ENCODE results near the gene MYO1C.
A peak's percentile ranks its signal among the peaks of the same experiment; 100 is the strongest.

The MYO1C gene

DNA sequence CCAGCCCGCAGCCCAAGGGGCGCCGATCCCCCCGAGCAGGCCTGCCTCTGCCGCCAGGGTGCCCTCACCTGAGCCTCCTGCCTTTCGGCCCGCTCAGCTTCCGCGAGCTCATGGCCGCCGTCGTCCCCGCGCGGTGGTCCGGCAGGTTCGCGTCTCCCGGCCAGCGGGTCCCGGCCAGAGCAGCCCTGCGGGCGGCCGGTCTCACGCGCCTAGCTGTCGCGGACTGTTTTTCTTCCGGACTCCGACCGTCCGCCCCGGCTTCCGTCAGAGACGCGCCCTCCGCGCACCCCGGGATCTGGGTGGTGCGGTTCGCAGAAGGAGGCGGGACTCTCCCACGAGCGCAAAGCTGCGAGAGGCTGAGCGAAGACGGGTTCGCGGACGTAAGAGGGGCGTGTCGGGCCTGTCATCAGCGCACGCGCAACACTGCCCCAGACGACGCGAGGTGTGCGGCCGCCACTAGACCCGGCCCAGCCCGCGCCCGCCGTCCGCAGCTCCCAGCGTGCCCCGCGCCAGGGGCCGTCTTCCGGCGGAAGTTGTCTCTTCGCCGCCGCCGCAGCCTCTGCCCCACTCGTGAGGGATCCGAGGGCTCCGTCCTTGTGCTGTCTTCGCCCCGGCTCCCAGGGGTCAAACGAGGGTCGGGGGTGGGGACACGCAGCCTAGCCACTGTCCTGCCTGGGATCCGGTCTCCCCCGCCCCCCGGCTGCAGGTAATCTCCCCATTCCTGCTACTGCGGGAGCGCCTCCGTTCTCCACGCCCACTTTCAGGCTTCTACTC is 24.1 kb upstream of the MYO1C start, which contains the start of gene INPP5K:
Gene INPP5K, minus strand, starts transcription at position 225 of the 774 bp plus-strand sequence. Its CDS starts 113 bp downstream, at position 112.
- TF ChIP-seq FOXM1 (IDR thresholded peaks at IDR 0.05; ENCODE audit: borderline replicate concordance) = no peak
- peak; percentile 94; the same call in 1 of the 2 replicates for TF ChIP-seq HDGF (IDR thresholded peaks at IDR 0.05; ENCODE audit: borderline replicate concordance)
- TF ChIP-seq ZNF384 (IDR thresholded peaks at IDR 0.05) = no peak
- no peak for TF ChIP-seq SP1 (IDR thresholded peaks at IDR 0.05)
- TF ChIP-seq ELF4 (IDR thresholded peaks at IDR 0.05) = no peak
- TF ChIP-seq, protein P1, sequence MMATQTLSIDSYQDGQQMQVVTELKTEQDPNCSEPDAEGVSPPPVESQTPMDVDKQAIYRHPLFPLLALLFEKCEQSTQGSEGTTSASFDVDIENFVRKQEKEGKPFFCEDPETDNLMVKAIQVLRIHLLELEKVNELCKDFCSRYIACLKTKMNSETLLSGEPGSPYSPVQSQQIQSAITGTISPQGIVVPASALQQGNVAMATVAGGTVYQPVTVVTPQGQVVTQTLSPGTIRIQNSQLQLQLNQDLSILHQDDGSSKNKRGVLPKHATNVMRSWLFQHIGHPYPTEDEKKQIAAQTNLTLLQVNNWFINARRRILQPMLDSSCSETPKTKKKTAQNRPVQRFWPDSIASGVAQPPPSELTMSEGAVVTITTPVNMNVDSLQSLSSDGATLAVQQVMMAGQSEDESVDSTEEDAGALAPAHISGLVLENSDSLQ (IDR thresholded peaks at IDR 0.05) = peak; percentile 62; the same call in 1 of the 2 replicates
- ChIA-PET CTCF (interaction anchor here (0.6 to 2.4 kb wide), 11 partner anchors 15 to 460 kb away, joined by 3 to 15 read pairs (median 3); no protein-coding TSS in a partner anchor), POLR2A (interaction anchor here (0.6 to 2.4 kb wide), 28 partner anchors 9 to 249 kb away, joined by 3 to 18 read pairs (median 3); partner anchors contain the start of genes CRK, MYO1C and SLC43A2)
- DNase-seq (ENCODE audit: extremely low spot score) = peak; percentile 99

DNA sequence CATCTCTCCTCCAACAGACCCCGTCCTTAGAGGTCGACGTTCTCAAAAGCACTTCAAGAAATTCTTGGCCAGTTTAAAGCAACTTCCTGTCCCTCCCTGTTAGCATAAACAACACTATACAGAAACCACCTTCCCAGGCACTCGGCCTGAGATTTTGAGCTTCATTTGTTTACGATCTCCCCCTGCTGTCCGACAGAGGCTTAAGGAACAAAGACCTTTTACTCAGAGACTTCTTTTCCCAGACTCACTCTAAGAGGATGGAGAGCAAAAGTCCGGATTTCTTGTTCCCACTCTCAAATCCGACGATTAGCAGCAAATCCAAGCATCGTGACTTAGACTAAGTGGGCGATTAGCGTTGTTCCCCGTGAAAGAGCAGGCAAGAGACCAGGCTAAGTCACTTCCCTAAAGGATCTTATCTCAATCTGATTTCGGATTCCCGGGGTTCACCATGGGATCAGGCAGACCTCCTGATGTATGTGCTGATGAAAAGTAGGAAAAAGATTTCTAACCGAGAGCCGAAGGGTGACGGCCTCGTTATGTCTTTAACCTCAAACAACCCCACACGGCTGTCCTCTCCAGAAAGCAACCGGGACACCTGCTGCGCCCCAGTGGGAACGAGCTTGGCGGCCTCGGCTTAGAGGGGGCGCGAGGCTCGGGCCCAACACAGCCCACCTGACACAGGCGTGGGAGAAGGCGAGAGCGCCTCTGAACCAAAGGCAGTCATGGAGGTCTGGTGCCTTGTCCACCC is 23.3 kb upstream of the MYO1C start:
- no peak for TF ChIP-seq BHLHE40 (IDR thresholded peaks at IDR 0.05; ENCODE audit: borderline replicate concordance)
- no peak for TF ChIP-seq SP1 (IDR thresholded peaks at IDR 0.05)
- no peak for TF ChIP-seq CTBP1 (IDR thresholded peaks at IDR 0.05; ENCODE audit: borderline replicate concordance)
- TF ChIP-seq SUZ12 (IDR thresholded peaks at IDR 0.05) = no peak
- no peak for TF ChIP-seq FOXK2 (IDR thresholded peaks at IDR 0.05)
- no peak for TF ChIP-seq FOXM1 (IDR thresholded peaks at IDR 0.05; ENCODE audit: borderline replicate concordance)
- no peak for TF ChIP-seq FOXA1 (IDR thresholded peaks at IDR 0.05)
- no peak for TF ChIP-seq HDGF (IDR thresholded peaks at IDR 0.05; ENCODE audit: borderline replicate concordance)
- TF ChIP-seq LEF1 (IDR thresholded peaks at IDR 0.05; ENCODE audit: borderline replicate concordance) = no peak
- no peak; the same call in 1 of the 2 replicates for TF ChIP-seq L3MBTL2 (conservative IDR thresholded peaks at IDR 0.05)
- no peak for TF ChIP-seq TARDBP (IDR thresholded peaks at IDR 0.05)
- TF ChIP-seq, protein P1 (IDR thresholded peaks at IDR 0.05) = no peak
- ChIA-PET CTCF (interaction anchor here (0.6 to 2.4 kb wide), 8 partner anchors 18 to 459 kb away, joined by 3 to 15 read pairs (median 3); no protein-coding TSS in a partner anchor), POLR2A (interaction anchor here (0.6 to 2.4 kb wide), 31 partner anchors 10 to 249 kb away, joined by 3 to 18 read pairs (median 3); partner anchors contain the start of genes CRK, MYO1C and SLC43A2)
- peak; percentile 58 for DNase-seq (ENCODE audit: extremely low spot score)

DNA sequence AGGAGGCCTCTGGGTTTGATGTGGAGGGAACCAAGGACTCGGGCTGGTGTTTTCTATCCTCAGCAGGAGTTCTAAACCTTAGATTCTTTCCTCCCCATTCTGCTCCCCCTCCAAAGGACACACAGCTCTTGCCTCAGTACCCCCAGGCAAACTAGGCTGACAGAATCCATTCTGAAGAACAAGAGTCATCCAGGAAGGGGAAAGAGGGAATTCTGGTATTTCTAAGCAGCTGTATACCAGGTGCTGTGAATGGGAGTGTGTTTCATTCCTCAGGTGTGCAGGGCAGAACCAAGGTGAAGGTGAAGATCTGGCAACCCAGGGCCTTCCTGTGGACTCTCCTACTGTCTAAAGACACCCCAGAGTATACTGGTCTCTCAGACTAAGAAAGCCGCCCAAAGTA is 19.9 kb upstream of the MYO1C start:
- ChIA-PET CTCF (no interaction called here), POLR2A (no interaction called here)
- TF ChIP-seq L3MBTL2 (conservative IDR thresholded peaks at IDR 0.05) (no peak), LEF1 (IDR thresholded peaks at IDR 0.05; ENCODE audit: borderline replicate concordance) (no peak), CTBP1 (IDR thresholded peaks at IDR 0.05; ENCODE audit: borderline replicate concordance) (no peak), BHLHE40 (IDR thresholded peaks at IDR 0.05; ENCODE audit: borderline replicate concordance) (no peak), HDGF (IDR thresholded peaks at IDR 0.05; ENCODE audit: borderline replicate concordance) (no peak), SP1 (IDR thresholded peaks at IDR 0.05) (no peak), TARDBP (IDR thresholded peaks at IDR 0.05) (no peak), ZNF384 (IDR thresholded peaks at IDR 0.05) (no peak), ELF4 (IDR thresholded peaks at IDR 0.05) (no peak), ARNT (IDR thresholded peaks at IDR 0.05) (no peak)
- TF ChIP-seq, protein P1 (IDR thresholded peaks at IDR 0.05) = no peak
- no peak for DNase-seq (ENCODE audit: extremely low spot score)

DNA sequence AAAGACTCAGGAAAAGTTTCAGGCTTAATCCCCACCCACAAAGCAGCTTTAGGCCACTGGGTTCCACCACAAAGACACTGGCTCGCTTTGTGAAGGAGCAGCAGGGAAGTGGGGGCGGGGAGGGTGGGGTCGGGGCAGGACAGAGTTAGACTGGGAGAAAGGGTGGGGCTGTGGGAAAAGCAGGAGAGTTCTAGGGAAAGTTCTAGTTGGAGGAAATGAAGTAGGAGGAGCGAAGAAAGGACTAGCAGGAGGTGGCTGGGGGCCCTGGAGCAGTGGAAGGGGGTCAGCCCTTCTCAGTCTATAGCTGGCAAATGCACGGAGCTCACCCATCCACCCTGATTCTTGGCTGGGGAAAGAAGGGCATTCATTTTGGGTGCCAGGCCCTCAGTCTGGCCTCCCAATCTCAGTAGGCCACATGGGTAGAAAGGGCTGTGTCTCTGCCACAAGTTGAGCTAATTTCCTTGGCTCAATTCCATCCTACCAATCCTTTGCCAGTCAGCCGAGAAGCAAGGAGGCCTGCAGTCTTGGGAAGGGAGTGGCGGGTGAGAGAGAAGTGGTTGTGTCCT is 19.4 kb upstream of the MYO1C start:
- ChIA-PET CTCF (no interaction called here), POLR2A (no interaction called here)
- no peak for DNase-seq (ENCODE audit: extremely low spot score)
- no peak for TF ChIP-seq HDGF (IDR thresholded peaks at IDR 0.05; ENCODE audit: borderline replicate concordance)
- TF ChIP-seq NFRKB (IDR thresholded peaks at IDR 0.05) = no peak

DNA sequence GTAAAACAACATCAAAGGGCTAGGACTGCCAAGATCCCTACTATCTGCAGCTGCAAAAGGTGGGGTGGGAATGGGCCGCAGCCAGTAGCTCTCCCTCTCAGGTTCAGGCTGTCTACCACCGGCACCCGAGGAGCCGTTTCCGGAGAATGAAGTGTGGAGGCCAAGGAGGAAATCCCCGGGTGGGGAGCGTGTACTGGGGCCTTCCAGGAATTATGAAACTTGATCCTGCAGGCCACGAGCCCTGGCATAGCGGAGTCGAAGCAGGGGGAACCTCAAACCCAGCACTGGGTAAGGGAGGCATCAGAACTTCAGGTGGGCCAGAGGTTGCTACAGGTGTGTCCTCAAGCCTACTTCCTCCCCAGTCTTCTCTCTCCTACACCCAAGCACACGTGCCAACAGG is 18.8 kb upstream of the MYO1C start:
- ChIA-PET POLR2A (no interaction called here), CTCF (no interaction called here)
- no peak for DNase-seq (ENCODE audit: extremely low spot score)
- TF ChIP-seq ARNT (IDR thresholded peaks at IDR 0.05) (no peak), LEF1 (IDR thresholded peaks at IDR 0.05; ENCODE audit: borderline replicate concordance) (no peak), BHLHE40 (IDR thresholded peaks at IDR 0.05; ENCODE audit: borderline replicate concordance) (no peak), SP1 (IDR thresholded peaks at IDR 0.05) (no peak), CTBP1 (IDR thresholded peaks at IDR 0.05; ENCODE audit: borderline replicate concordance) (no peak)
- TF ChIP-seq, protein P1 (IDR thresholded peaks at IDR 0.05) = no peak

Data from HEK293T (cell line).